H9 (cell line): ENCODE results near the gene MOSMO. TPM values are rescaled to one million over a fixed set of nuclear protein-coding genes. Genes with fewer than 3 reads are reported as not detected.

Experiments used
- DNase-seq: peaks from one replicate; pipeline ENCODE4 v3.0.0-alpha.2; 2017
- H2AFZ ChIP-seq: one replicate; pipeline ENCODE4 v1.6.1; 2013; ENCODE audit warnings: mild to moderate bottlenecking, low read length, control low read depth, moderate library complexity
- H2AK5ac ChIP-seq: 2 replicates; pipeline ENCODE4 v1.6.1; 2013; ENCODE audit warnings: low read length, control low read depth, mixed read lengths; ENCODE audit not compliant: insufficient read length
- H2BK120ac ChIP-seq: one replicate; pipeline ENCODE4 v1.6.1; 2013; ENCODE audit warnings: low read depth, mild to moderate bottlenecking, low read length, control low read depth, inconsistent platforms; ENCODE audit not compliant: poor library complexity, severe bottlenecking
- H2BK12ac ChIP-seq: 2 replicates; pipeline ENCODE4 v1.6.1; 2013; ENCODE audit warnings: low read length, control low read depth, mixed read lengths, low read depth; ENCODE audit not compliant: insufficient read length
- H2BK15ac ChIP-seq: 2 replicates; pipeline ENCODE4 v1.6.1; 2013; ENCODE audit warnings: low read depth, low read length, control low read depth
- H2BK20ac ChIP-seq: one replicate; pipeline ENCODE4 v1.6.1; 2013; ENCODE audit warnings: low read depth, mild to moderate bottlenecking, low read length, control low read depth, inconsistent platforms; ENCODE audit not compliant: poor library complexity, severe bottlenecking
- H2BK5ac ChIP-seq: 2 replicates; pipeline ENCODE4 v1.6.1; 2013; ENCODE audit warnings: low read length, control low read depth, mixed read lengths; ENCODE audit not compliant: insufficient read length
- H3K14ac ChIP-seq: 2 replicates; pipeline ENCODE4 v1.6.1; 2013; ENCODE audit warnings: low read length, control low read depth; ENCODE audit not compliant: insufficient read depth
- H3K18ac ChIP-seq: 2 replicates; pipeline ENCODE4 v1.6.1; 2013; ENCODE audit warnings: low read depth, mild to moderate bottlenecking, mixed read lengths, low read length, control low read depth; ENCODE audit not compliant: insufficient read length
- H3K23ac ChIP-seq: 2 replicates; pipeline ENCODE4 v1.6.1; 2013; ENCODE audit warnings: low read length, control low read depth, mixed read lengths, low read depth; ENCODE audit not compliant: insufficient read length
- H3K23me2 ChIP-seq: 2 replicates; pipeline ENCODE4 v1.6.1; 2013; ENCODE audit warnings: low read depth, mild to moderate bottlenecking, mixed read lengths, low read length, control low read depth; ENCODE audit not compliant: insufficient read length, poor library complexity, severe bottlenecking
- H3K27ac ChIP-seq: 2 replicates; pipeline ENCODE4 v1.5.1; 2013; ENCODE audit warnings: low read length, control low read depth, mixed read lengths, low read depth; ENCODE audit not compliant: insufficient read length
- H3K27me3 ChIP-seq: 2 replicates; pipeline ENCODE4 v1.6.1; 2013; ENCODE audit warnings: low read length, control low read depth, inconsistent platforms; ENCODE audit not compliant: insufficient read depth
- H3K4ac ChIP-seq: 2 replicates; pipeline ENCODE4 v1.6.1; 2013; ENCODE audit warnings: low read depth, mild to moderate bottlenecking, control low read depth, inconsistent platforms, low read length, moderate library complexity
- H3K4me1 ChIP-seq: 2 replicates; pipeline ENCODE4 v1.6.1; 2013; ENCODE audit warnings: low read length, control low read depth, inconsistent platforms; ENCODE audit not compliant: insufficient read depth
- H3K4me2 ChIP-seq: 2 replicates; pipeline ENCODE4 v1.6.1; 2013; ENCODE audit warnings: low read length, control low read depth, mixed read lengths; ENCODE audit not compliant: insufficient read length, insufficient read depth
- H3K56ac ChIP-seq: 2 replicates; pipeline ENCODE4 v1.6.1; 2013; ENCODE audit warnings: low read depth, mild to moderate bottlenecking, mixed read lengths, low read length, control low read depth; ENCODE audit not compliant: insufficient read length
- H3K79me1 ChIP-seq: 2 replicates; pipeline ENCODE4 v1.6.1; 2013; ENCODE audit warnings: low read depth, mild to moderate bottlenecking, moderate library complexity, low read length, control low read depth, inconsistent platforms; ENCODE audit not compliant: insufficient read depth, poor library complexity, severe bottlenecking
- H3K79me2 ChIP-seq: 2 replicates; pipeline ENCODE4 v1.6.1; 2013; ENCODE audit warnings: low read length, control low read depth, inconsistent platforms; ENCODE audit not compliant: insufficient read depth
- H3K9ac ChIP-seq: 2 replicates; pipeline ENCODE4 v1.6.1; 2013; ENCODE audit warnings: low read length, control low read depth, mixed read lengths; ENCODE audit not compliant: insufficient read length; ENCODE audit errors: extremely low read depth
- H3K9me3 ChIP-seq: one replicate; pipeline ENCODE4 v1.6.1; 2013; ENCODE audit warnings: low read depth, low read length, inconsistent platforms; ENCODE audit not compliant: control insufficient read depth
- H3T11ph ChIP-seq: one replicate; pipeline ENCODE4 v1.6.1; 2013; ENCODE audit warnings: mild to moderate bottlenecking, low read length, control low read depth, inconsistent platforms
- H4K20me1 ChIP-seq: one replicate; pipeline ENCODE4 v1.6.1; 2013; ENCODE audit not compliant: control insufficient read depth, insufficient read length, insufficient read depth
- H4K5ac ChIP-seq: 2 replicates; pipeline ENCODE4 v1.6.1; 2013; ENCODE audit warnings: low read depth, mild to moderate bottlenecking, mixed read lengths, low read length, control low read depth; ENCODE audit not compliant: insufficient read length
- H4K8ac ChIP-seq: replicated peaks from 2 replicates; pipeline ENCODE4 v1.6.1; 2013; ENCODE audit warnings: low read length, control low read depth, mixed read lengths, low read depth; ENCODE audit not compliant: insufficient read length
- H4K91ac ChIP-seq: 2 replicates; pipeline ENCODE4 v1.6.1; 2013; ENCODE audit warnings: low read depth, mild to moderate bottlenecking, moderate library complexity, mixed read lengths, low read length, control low read depth; ENCODE audit not compliant: insufficient read length
- H3K27ac Mint-ChIP-seq, 3 experiments: 2 replicates in 2 of 3; 3 replicates in 1 of 3; pipeline ENCODE4 v1.8.0; 2020 to 2021; ENCODE audit warnings: mixed read lengths in 3 of 3, mild to moderate bottlenecking in 1 of 3, moderate library complexity in 1 of 3
- H3K27me3 Mint-ChIP-seq: 2 replicates; pipeline ENCODE4 v1.8.0; 2021; ENCODE audit warnings: low read depth, mild to moderate bottlenecking, moderate library complexity, mixed read lengths
- H3K36me3 Mint-ChIP-seq, 3 experiments: 2 replicates in 2 of 3; 3 replicates in 1 of 3; pipeline ENCODE4 v1.8.0; 2020 to 2021; ENCODE audit warnings: low read depth in 3 of 3, mixed read lengths in 3 of 3; ENCODE audit not compliant: insufficient read depth in 1 of 3
- H3K4me1 Mint-ChIP-seq, 2 experiments: 2 replicates each; pipeline ENCODE4 v1.8.0; 2020; ENCODE audit warnings: mixed read lengths in 2 of 2
- H3K4me3 Mint-ChIP-seq, 2 experiments: 2 replicates in 1 of 2; 3 replicates in 1 of 2; pipeline ENCODE4 v1.8.0; 2020 to 2021; ENCODE audit warnings: mild to moderate bottlenecking in 2 of 2, mixed read lengths in 2 of 2, moderate library complexity in 1 of 2
- H3K9me3 Mint-ChIP-seq, 2 experiments: 2 replicates in 1 of 2; 3 replicates in 1 of 2; pipeline ENCODE4 v1.8.0; 2020; ENCODE audit warnings: mild to moderate bottlenecking in 2 of 2, mixed read lengths in 2 of 2, moderate library complexity in 1 of 2
- WGBS: extraction: QIAGEN DNeasy Blood & Tissue Kit; methylation state at CpG from one replicate; pipeline ENCODE4 v1.1.7; 2013; ENCODE audit warnings: missing lambda C conversion rate, low lambda C conversion rate, mixed read lengths; ENCODE audit not compliant: insufficient read length; ENCODE audit errors: extremely low coverage; 5-methylcytosine and 5-hydroxymethylcytosine counted together
- total RNA-seq: library from RNA; stranded (reverse); gene quantifications from 2 replicates; pipeline ENCODE4 v1.2.1, GENCODE V29; 2021
- TF ChIP-seq, protein P1 (sequence below): fragments of 200-600 bp; sonication (generic); conservative IDR thresholded peaks from 3 replicates; pipeline ENCODE4 v1.8.0; 2021; ENCODE audit warnings: antibody characterized with exemption, mild to moderate bottlenecking

The MOSMO gene
- total RNA-seq, 1 experiment from 2014 or later = 13.5 TPM

DNA sequence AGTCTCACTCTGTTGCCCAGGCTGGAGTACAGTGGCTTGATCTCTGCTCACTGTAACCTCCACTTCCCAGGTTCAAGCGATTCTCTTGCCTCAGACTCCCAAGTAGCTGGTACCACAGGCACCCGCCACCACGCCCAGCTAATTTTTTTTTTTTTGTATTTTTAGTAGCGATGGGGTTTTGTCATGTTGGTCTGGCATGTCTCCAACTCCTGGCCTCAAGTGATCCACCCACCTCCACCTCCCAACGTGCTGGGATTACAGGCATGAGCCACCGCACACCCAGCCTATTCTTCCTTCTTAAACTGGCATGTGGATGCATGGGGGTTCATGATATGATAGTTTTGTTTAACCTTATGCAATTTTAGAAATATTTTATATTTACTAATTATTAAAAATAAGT is 45.1 kb downstream of the MOSMO start:
- H3K36me3 Mint-ChIP-seq = no peaks in the 10 kb centered on the region; a peak in 1 of 7 replicates
- Histone ChIP-seq H2BK12ac (no peak overlapping the region), H2BK15ac (no peak overlapping the region), H3K4me2 (no peak overlapping the region), H3K4me1 (no peaks in the 10 kb centered on the region), H4K8ac (no peak overlapping the region), H3K27me3 (no peaks in the 10 kb centered on the region), H3K23ac (no peak overlapping the region), H3K14ac (no peak overlapping the region), H4K5ac (no peak overlapping the region), H3K4ac (no peak overlapping the region), H2AK5ac (no peak overlapping the region), H3K79me1 (peaks cover 3% of the 10 kb centered on the region), H4K20me1 (no peaks in the 10 kb centered on the region), H3T11ph (no peak overlapping the region), H3K79me2 (no peaks in the 10 kb centered on the region; the same call in 1 of the 2 replicates), H3K9ac (no peak overlapping the region), H3K9me3 (no peaks in the 10 kb centered on the region), H4K91ac (no peak overlapping the region), H2BK120ac (no peak overlapping the region), H2BK20ac (no peak overlapping the region), H3K27ac (no peak overlapping the region), H3K18ac (no peak overlapping the region), H2AFZ (no peak overlapping the region), H3K56ac (no peak overlapping the region), H3K23me2 (no peaks in the 10 kb centered on the region), H2BK5ac (no peak overlapping the region)
- no peaks in the 10 kb centered on the region for H3K9me3 Mint-ChIP-seq
- no peak for DNase-seq
- no peak overlapping the region for H3K4me3 Mint-ChIP-seq
- no peaks in the 10 kb centered on the region for H3K27me3 Mint-ChIP-seq
- TF ChIP-seq, protein P1, sequence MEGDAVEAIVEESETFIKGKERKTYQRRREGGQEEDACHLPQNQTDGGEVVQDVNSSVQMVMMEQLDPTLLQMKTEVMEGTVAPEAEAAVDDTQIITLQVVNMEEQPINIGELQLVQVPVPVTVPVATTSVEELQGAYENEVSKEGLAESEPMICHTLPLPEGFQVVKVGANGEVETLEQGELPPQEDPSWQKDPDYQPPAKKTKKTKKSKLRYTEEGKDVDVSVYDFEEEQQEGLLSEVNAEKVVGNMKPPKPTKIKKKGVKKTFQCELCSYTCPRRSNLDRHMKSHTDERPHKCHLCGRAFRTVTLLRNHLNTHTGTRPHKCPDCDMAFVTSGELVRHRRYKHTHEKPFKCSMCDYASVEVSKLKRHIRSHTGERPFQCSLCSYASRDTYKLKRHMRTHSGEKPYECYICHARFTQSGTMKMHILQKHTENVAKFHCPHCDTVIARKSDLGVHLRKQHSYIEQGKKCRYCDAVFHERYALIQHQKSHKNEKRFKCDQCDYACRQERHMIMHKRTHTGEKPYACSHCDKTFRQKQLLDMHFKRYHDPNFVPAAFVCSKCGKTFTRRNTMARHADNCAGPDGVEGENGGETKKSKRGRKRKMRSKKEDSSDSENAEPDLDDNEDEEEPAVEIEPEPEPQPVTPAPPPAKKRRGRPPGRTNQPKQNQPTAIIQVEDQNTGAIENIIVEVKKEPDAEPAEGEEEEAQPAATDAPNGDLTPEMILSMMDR = no peak
- no peak overlapping the region for H3K27ac Mint-ChIP-seq
- WGBS = no CpG with 5 or more reads among the region's 6 CpGs
- H3K4me1 Mint-ChIP-seq = no peaks in the 10 kb centered on the region
